Astrocyte (in vitro differentiated cells and primary cell): ENCODE measurements around the gene SLC15A1. TPM values are rescaled to one million over a fixed set of nuclear protein-coding genes. Genes with fewer than 3 reads are reported as not detected.

Source experiments
- DNase-seq: peaks from one replicate; pipeline ENCODE4 v3.0.0-alpha.2; 2010; ENCODE audit warnings: low read depth
- FAIRE-seq: peaks from 2 replicates; lab custom pipeline; 2011; peaks lifted over from hg19 to GRCh38; lab: Jason Lieb, UNC
- H2AFZ ChIP-seq: 2 replicates; pipeline ENCODE4 v1.6.0; 2012; ENCODE audit warnings: low read depth, low read length, inconsistent platforms
- H3K27ac ChIP-seq: 2 replicates; pipeline ENCODE4 v1.5.1; 2011; ENCODE audit warnings: low read depth, low read length, inconsistent platforms
- H3K27me3 ChIP-seq: 2 replicates; pipeline ENCODE4 v1.6.0; 2011; ENCODE audit warnings: low read length, inconsistent platforms; ENCODE audit not compliant: insufficient read depth
- H3K36me3 ChIP-seq: 2 replicates; pipeline ENCODE4 v1.5.1; 2011; ENCODE audit warnings: low read length, inconsistent platforms; ENCODE audit not compliant: insufficient read depth
- H3K4me1 ChIP-seq: 2 replicates; pipeline ENCODE4 v1.5.1; 2011; ENCODE audit warnings: low read length, inconsistent platforms; ENCODE audit not compliant: insufficient read depth
- H3K4me2 ChIP-seq: 2 replicates; pipeline ENCODE4 v1.6.0; 2012; ENCODE audit warnings: low read length, inconsistent platforms
- H3K4me3 ChIP-seq: 2 replicates; pipeline ENCODE4 v1.5.1; 2011; ENCODE audit warnings: low read depth, mild to moderate bottlenecking, low read length, inconsistent platforms; ENCODE audit not compliant: insufficient read depth
- H3K79me2 ChIP-seq: 2 replicates; pipeline ENCODE4 v1.6.0; 2012; ENCODE audit warnings: mild to moderate bottlenecking, low read length, inconsistent platforms; ENCODE audit not compliant: insufficient read depth
- H3K9ac ChIP-seq: 2 replicates; pipeline ENCODE4 v1.6.0; 2012; ENCODE audit warnings: mild to moderate bottlenecking, low read length, inconsistent platforms
- H3K9me3 ChIP-seq: 2 replicates; pipeline ENCODE4 v1.5.1; 2012; ENCODE audit warnings: low read depth, mild to moderate bottlenecking, low read length, inconsistent platforms; ENCODE audit not compliant: insufficient read depth
- H4K20me1 ChIP-seq: 2 replicates; pipeline ENCODE4 v1.6.0; 2012; ENCODE audit warnings: low read length, inconsistent platforms; ENCODE audit not compliant: insufficient read depth
- H3K27ac Mint-ChIP-seq: one replicate; pipeline ENCODE4 v1.8.0; 2021; ENCODE audit warnings: mild to moderate bottlenecking, mixed read lengths; ENCODE audit not compliant: unreplicated experiment
- H3K27me3 Mint-ChIP-seq: one replicate; pipeline ENCODE4 v1.8.0; 2021; ENCODE audit warnings: low read depth, mixed read lengths; ENCODE audit not compliant: unreplicated experiment
- H3K36me3 Mint-ChIP-seq: one replicate; pipeline ENCODE4 v1.8.0; 2021; ENCODE audit warnings: low read depth, mixed read lengths; ENCODE audit not compliant: unreplicated experiment
- H3K4me1 Mint-ChIP-seq: one replicate; pipeline ENCODE4 v1.8.0; 2021; ENCODE audit warnings: low read depth, mixed read lengths; ENCODE audit not compliant: unreplicated experiment
- H3K4me3 Mint-ChIP-seq: one replicate; pipeline ENCODE4 v1.8.0; 2021; ENCODE audit warnings: mild to moderate bottlenecking, moderate library complexity, mixed read lengths; ENCODE audit not compliant: unreplicated experiment
- H3K9me3 Mint-ChIP-seq: one replicate; pipeline ENCODE4 v1.8.0; 2021; ENCODE audit warnings: mild to moderate bottlenecking, mixed read lengths; ENCODE audit not compliant: unreplicated experiment
- CTCF ChIP-seq: IDR thresholded peaks from 2 replicates; pipeline ENCODE4 v1.5.1; 2011; ENCODE audit warnings: low read depth, mild to moderate bottlenecking, inconsistent platforms, low read length, moderate library complexity; ENCODE audit not compliant: insufficient read depth
- EZH2 ChIP-seq: IDR thresholded peaks from 2 replicates; pipeline ENCODE4 v1.6.1; 2012; ENCODE audit warnings: mild to moderate bottlenecking, low read length, inconsistent platforms; ENCODE audit not compliant: insufficient read depth
- total RNA-seq: library from RNA; stranded (reverse); gene quantifications from 2 replicates; pipeline ENCODE4 v1.2.1, GENCODE V29; 2021

The SLC15A1 gene
- total RNA-seq, 1 donor from 2014 or later: not detected

GRCh38 chr13:98769736-98770135 is 17.3 kb upstream of the SLC15A1 start:
- peaks cover 15% of the 10 kb centered on the region for H3K9me3 Mint-ChIP-seq
- FAIRE-seq (no peak), DNase-seq (no peak)
- no peak for TF ChIP-seq EZH2
- no peak for TF ChIP-seq CTCF
- no peaks in the 10 kb centered on the region for H3K4me1 Mint-ChIP-seq
- no peaks in the 10 kb centered on the region for H3K9me3 ChIP-seq
- no peak overlapping the region for H2AFZ ChIP-seq
- no peaks in the 10 kb centered on the region for H4K20me1 ChIP-seq
- H3K27me3 ChIP-seq: peaks cover 10% of the 10 kb centered on the region
- H3K4me2 ChIP-seq: no peak overlapping the region
- H3K27ac ChIP-seq: no peak overlapping the region
- no peak overlapping the region for H3K4me3 Mint-ChIP-seq
- H3K4me3 ChIP-seq: no peak overlapping the region
- peaks cover 2% of the 10 kb centered on the region for H3K36me3 Mint-ChIP-seq
- no peak overlapping the region for H3K9ac ChIP-seq
- no peak overlapping the region for H3K27ac Mint-ChIP-seq
- no peaks in the 10 kb centered on the region for H3K4me1 ChIP-seq
- H3K79me2 ChIP-seq: no peaks in the 10 kb centered on the region
- peaks cover 13% of the 10 kb centered on the region for H3K27me3 Mint-ChIP-seq
- no peaks in the 10 kb centered on the region for H3K36me3 ChIP-seq

DNA sequence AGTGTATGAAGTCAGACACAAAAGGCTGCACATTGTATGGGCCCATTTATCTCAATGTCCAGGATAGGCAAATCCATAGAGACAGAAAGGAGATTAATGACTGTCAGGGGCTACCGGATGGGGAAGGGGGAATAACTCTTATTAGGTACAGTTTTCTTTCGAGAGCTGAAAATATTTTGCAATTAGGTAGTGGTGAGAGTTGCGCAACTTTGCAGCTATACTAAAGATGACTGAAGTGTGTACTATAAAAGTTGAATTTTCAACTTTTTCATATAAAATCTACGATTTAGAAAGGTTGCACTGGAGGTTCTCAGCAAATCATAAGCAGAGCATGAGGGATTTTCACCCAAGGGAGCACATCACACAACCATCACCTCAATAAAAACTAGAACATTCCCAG is 16.1 kb upstream of the SLC15A1 start:
- H4K20me1 ChIP-seq: no peaks in the 10 kb centered on the region

More for the DNA sequence above, 16.1 kb upstream of the SLC15A1 start:
- Mint-ChIP-seq H3K27me3 (peaks cover 15% of the 10 kb centered on the region), H3K9me3 (peaks cover 14% of the 10 kb centered on the region), H3K27ac (no peak overlapping the region), H3K4me3 (no peak overlapping the region), H3K4me1 (no peaks in the 10 kb centered on the region), H3K36me3 (peaks cover 2% of the 10 kb centered on the region)
- Histone ChIP-seq H3K4me2 (no peak overlapping the region), H3K9ac (no peak overlapping the region), H3K9me3 (no peaks in the 10 kb centered on the region), H3K36me3 (no peaks in the 10 kb centered on the region), H3K27me3 (peaks cover 10% of the 10 kb centered on the region), H3K79me2 (no peaks in the 10 kb centered on the region), H3K4me3 (no peak overlapping the region), H3K4me1 (no peaks in the 10 kb centered on the region), H2AFZ (no peak overlapping the region), H3K27ac (no peak overlapping the region)
- FAIRE-seq (no peak), DNase-seq (no peak)
- no peak for TF ChIP-seq CTCF
- no peak for TF ChIP-seq EZH2
